Liver (tissue), 9 donors: Measurements from ENCODE around the gene C1orf210. TPM values are rescaled to one million over a fixed set of nuclear protein-coding genes. Genes with fewer than 3 reads are reported as not detected.

Experiments
- DNase-seq: peaks from one replicate; pipeline ENCODE4 v3.0.0-alpha.2; 2017; ENCODE audit warnings: low spot score
- H3K27ac ChIP-seq, 2 donors: one replicate each; pipeline ENCODE4 v1.7.0; 2013; ENCODE audit warnings: inconsistent platforms in 2 of 2, low read length in 2 of 2, control low read depth in 1 of 2, low read depth in 1 of 2, mild to moderate bottlenecking in 1 of 2
- H3K27me3 ChIP-seq, 4 donors: one replicate each; pipeline versions ENCODE4 v1.6.1 to v1.7.0; 2013; ENCODE audit warnings: low read length in 3 of 4, inconsistent platforms in 1 of 4, mild to moderate bottlenecking in 1 of 4, moderate library complexity in 1 of 4; ENCODE audit not compliant: control insufficient read depth in 4 of 4, insufficient read depth in 4 of 4
- H3K36me3 ChIP-seq, 4 donors: one replicate each; pipeline versions ENCODE4 v1.6.1 to v1.7.0; 2013; ENCODE audit warnings: low read length in 3 of 4, mild to moderate bottlenecking in 3 of 4, low read depth in 1 of 4, moderate library complexity in 1 of 4; ENCODE audit not compliant: control insufficient read depth in 4 of 4, insufficient read depth in 3 of 4
- H3K4me1 ChIP-seq, 4 donors: one replicate each; pipeline versions ENCODE4 v1.6.1 to v1.7.0; 2013; ENCODE audit warnings: low read length in 3 of 4, mild to moderate bottlenecking in 3 of 4, moderate library complexity in 1 of 4; ENCODE audit not compliant: control insufficient read depth in 4 of 4, insufficient read depth in 4 of 4
- H3K4me3 ChIP-seq, 3 donors: one replicate each; pipeline versions ENCODE4 v1.6.1 to v1.7.0; 2013; ENCODE audit warnings: low read length in 3 of 3, control low read depth in 1 of 3, low read depth in 1 of 3, mild to moderate bottlenecking in 1 of 3
- H3K9ac ChIP-seq, 2 donors: one replicate each; pipeline ENCODE4 v1.7.0; 2013; ENCODE audit warnings: low read length in 2 of 2, mild to moderate bottlenecking in 2 of 2, moderate library complexity in 2 of 2, control low read depth in 1 of 2, low read depth in 1 of 2
- H3K9me3 ChIP-seq, 4 donors: one replicate each; pipeline versions ENCODE4 v1.6.1 to v1.7.0; 2013; ENCODE audit warnings: low read length in 3 of 4; ENCODE audit not compliant: control insufficient read depth in 4 of 4
- ATF3 ChIP-seq: IDR thresholded peaks from 2 replicates; pipeline ENCODE4 v1.6.1; 2016; ENCODE audit warnings: antibody characterized with exemption
- CTCF ChIP-seq: fragments of 150-350 bp; IDR thresholded peaks from 2 replicates; pipeline ENCODE4 v1.5.1; 2017; ENCODE audit warnings: improper control_type of control experiment, low read depth, low read length; ENCODE audit not compliant: missing input control
- EGR1 ChIP-seq, 2 donors: IDR thresholded peaks; 2 replicates each; pipeline ENCODE4 v1.6.1; 2016 to 2018; ENCODE audit warnings: antibody characterized with exemption in 2 of 2, low read depth in 2 of 2
- FOXA1 ChIP-seq: IDR thresholded peaks from 2 replicates; pipeline ENCODE4 v1.6.1; 2016; ENCODE audit warnings: antibody characterized with exemption
- FOXA2 ChIP-seq: IDR thresholded peaks from 2 replicates; pipeline ENCODE4 v1.6.1; 2016; ENCODE audit warnings: antibody characterized with exemption
- GABPA ChIP-seq, 2 donors: IDR thresholded peaks in 1 of 2; conservative IDR thresholded peaks in 1 of 2; 2 replicates each; pipeline ENCODE4 v1.6.1; 2016; ENCODE audit warnings: antibody characterized with exemption in 2 of 2, mild to moderate bottlenecking in 1 of 2, moderate library complexity in 1 of 2
- HNF4A ChIP-seq, 2 donors: conservative IDR thresholded peaks; 2 replicates each; pipeline ENCODE4 v1.6.1; 2016; ENCODE audit warnings: antibody characterized with exemption in 2 of 2, mild to moderate bottlenecking in 2 of 2
- HNF4G ChIP-seq: IDR thresholded peaks from 2 replicates; pipeline ENCODE4 v1.6.1; 2016; ENCODE audit warnings: antibody characterized with exemption
- JUND ChIP-seq, 2 donors: IDR thresholded peaks; 2 replicates each; pipeline ENCODE4 v1.6.1; 2016; ENCODE audit warnings: antibody characterized with exemption in 2 of 2
- MAX ChIP-seq: IDR thresholded peaks from 2 replicates; pipeline ENCODE4 v1.6.1; 2016; ENCODE audit warnings: antibody characterized with exemption
- NR2F2 ChIP-seq: IDR thresholded peaks from 2 replicates; pipeline ENCODE4 v1.6.1; 2016; ENCODE audit warnings: antibody characterized with exemption
- RAD21 ChIP-seq, 2 donors: IDR thresholded peaks; 2 replicates each; pipeline ENCODE4 v1.6.1; 2016; ENCODE audit warnings: antibody characterized with exemption in 2 of 2, mild to moderate bottlenecking in 2 of 2
- REST ChIP-seq: IDR thresholded peaks from 2 replicates; pipeline ENCODE4 v1.6.1; 2016; ENCODE audit warnings: antibody characterized with exemption, mild to moderate bottlenecking
- RXRA ChIP-seq, 2 donors: IDR thresholded peaks; 2 replicates each; pipeline ENCODE4 v1.6.1; 2017 to 2018; ENCODE audit warnings: antibody characterized with exemption in 2 of 2, mild to moderate bottlenecking in 1 of 2
- SP1 ChIP-seq: IDR thresholded peaks from 2 replicates; pipeline ENCODE4 v1.6.1; 2018; ENCODE audit warnings: antibody characterized with exemption, mild to moderate bottlenecking
- TAF1 ChIP-seq: conservative IDR thresholded peaks from 2 replicates; pipeline ENCODE4 v1.6.1; 2016; ENCODE audit warnings: antibody characterized with exemption, mild to moderate bottlenecking
- YY1 ChIP-seq: IDR thresholded peaks from 2 replicates; pipeline ENCODE4 v1.6.1; 2016; ENCODE audit warnings: antibody characterized with exemption, mild to moderate bottlenecking
- ZBTB33 ChIP-seq: IDR thresholded peaks from 2 replicates; pipeline ENCODE4 v1.6.1; 2016; ENCODE audit warnings: antibody characterized with exemption
- WGBS: extraction: QIAGEN DNeasy Blood & Tissue Kit; methylation state at CpG from one replicate; pipeline ENCODE4 v1.1.7; 2013; 5-methylcytosine and 5-hydroxymethylcytosine counted together
- polyA plus RNA-seq, 2 donors: library from polyadenylated mRNA; stranded (reverse) in 1 of 2; unstranded in 1 of 2; fragments of 200-250 nt in 1 of 2; fragments of >200 nt in 1 of 2; fragmentation: Nextera tagmentation in 1 of 2; extraction: Ambion mirVana in 1 of 2; gene quantifications; one replicate each; pipeline versions ENCODE4 v1.2.1 to v1.2.3, GENCODE V29; 2013 to 2015
- total RNA-seq, 2 donors: library from RNA; depleted of rRNA; stranded (reverse); fragments of >200 nt; gene quantifications; one replicate each; pipeline ENCODE4 v1.2.3, GENCODE V29; 2014
- donor health status: healthy.
- donor health status: healthy.
- donor health status: healthy.
- donor health status: healthy.
- donor health status: healthy.

C1orf210 gene
- total and polyA plus RNA-seq, 4 donors, result 0.75 to 5.0 (median 1.2) TPM

GRCh38 chr1:43246466-43247213 lies 38.7 kb downstream of the C1orf210 start:
- no peak for DNase-seq
- peak overlapping the region; percentile 85 to 87 for H3K27ac ChIP-seq
- 42% methylated on average over 4 of the region's 4 CpGs for WGBS
- peak overlapping the region; percentile 62 to 85 for H3K9ac ChIP-seq
- no peaks in the 10 kb centered on the region for H3K9me3 ChIP-seq
- H3K36me3 ChIP-seq, result no peaks in the 10 kb centered on the region
- no peaks in the 10 kb centered on the region for H3K27me3 ChIP-seq
- no peak for TF ChIP-seq TAF1
- no peak for TF ChIP-seq GABPA (IDR thresholded peaks at IDR 0.05 in 1 of 2, conservative IDR thresholded peaks at IDR 0.05 in 1 of 2)
- peak; percentile 31 for TF ChIP-seq SP1
- TF ChIP-seq JUND (IDR thresholded peaks at IDR 0.05), result peak; percentile 87 to 92
- TF ChIP-seq NR2F2, result no peak
- TF ChIP-seq REST, result no peak
- TF ChIP-seq EGR1 (IDR thresholded peaks at IDR 0.05; ENCODE audit: low read depth in 2 of 2), result no peak
- peak; percentile 32 for TF ChIP-seq FOXA2
- TF ChIP-seq ATF3, result peak; percentile 49
- TF ChIP-seq RXRA (IDR thresholded peaks at IDR 0.05), result peak in 1 of 2 donors; percentile 59
- peak; percentile 52 for TF ChIP-seq ZBTB33
- peak; percentile 35 for TF ChIP-seq HNF4G
- no peak for TF ChIP-seq CTCF
- peak; percentile 51 for TF ChIP-seq MAX
- TF ChIP-seq RAD21 (IDR thresholded peaks at IDR 0.05), result peak in 1 of 2 donors; percentile 14
- TF ChIP-seq FOXA1, result no peak
- TF ChIP-seq YY1, result peak; percentile 22
- TF ChIP-seq HNF4A (conservative IDR thresholded peaks at IDR 0.05), result peak; percentile 78 to 90
- H3K4me3 ChIP-seq, result peak overlapping the region; percentile 57 to 84 (median 77)
- H3K4me1 ChIP-seq, result peaks cover 1 to 40% (median 34%) of the 10 kb centered on the region in 4 donors
